Stimulated activated CD8-positive, alpha-beta memory T cell treated with anti-CD3 and anti-CD28 coated beads, Interleukin-4, amount 100 ng/mL, for 1 hour (primary cell): ENCODE measurements around the gene DNAH14.
"Not testable (repeated sequence)": the region's sequence is repeated elsewhere in the genome, so short reads cannot be mapped to it uniquely, and the experiment has no call there.

Source experiments
- DNase-seq, 2 donors: peaks; one replicate each; pipeline ENCODE4 v3.0.0-alpha.2; 2020; ENCODE audit warnings: low read depth in 2 of 2, low spot score in 1 of 2

DNAH14 gene

DNA sequence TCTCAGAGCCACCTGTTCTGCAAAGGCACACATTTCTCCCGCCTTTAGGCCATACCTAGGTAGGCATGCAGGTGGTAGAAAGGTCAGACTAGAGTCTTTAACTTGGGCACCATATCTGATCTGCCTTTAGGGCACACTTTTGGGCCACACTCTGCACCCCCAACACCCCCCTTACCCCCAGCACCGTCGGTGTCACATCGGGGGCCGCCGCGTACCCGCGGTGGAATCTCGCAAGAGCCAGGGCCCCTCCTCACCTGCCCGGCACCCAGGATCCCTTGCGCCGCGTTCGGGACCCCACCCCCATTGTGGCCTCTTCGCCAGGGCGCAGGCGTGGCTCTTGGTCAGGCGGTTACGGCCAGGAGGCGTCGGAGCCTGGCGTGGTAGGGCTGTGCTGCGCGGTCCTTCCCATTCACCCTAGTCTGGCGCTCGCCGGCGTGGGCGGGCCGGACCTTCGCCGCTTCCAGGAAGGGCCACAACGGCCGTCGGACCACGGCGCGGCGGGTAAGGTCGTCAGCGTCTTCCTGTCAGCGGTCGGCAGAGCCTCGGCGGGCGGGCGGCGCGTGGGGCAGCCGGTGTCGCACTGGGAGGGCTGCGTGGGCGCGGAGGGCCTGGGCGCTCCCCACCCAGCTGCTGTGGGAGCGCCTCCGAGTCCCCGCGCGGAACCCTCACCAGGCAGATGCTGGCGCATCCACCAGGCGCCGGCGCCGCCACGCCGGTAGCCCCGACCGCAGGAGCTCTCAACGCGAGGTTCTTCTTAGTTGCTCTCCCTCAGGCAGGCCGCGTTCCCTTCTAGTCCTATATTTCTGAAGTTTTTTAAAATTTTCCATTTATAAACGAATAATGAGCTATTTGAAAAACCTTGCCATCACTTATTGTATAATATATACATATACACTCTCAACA is at the start of gene DNAH14:
Gene DNAH14 (plus strand): TSS at position 341 of the 903 bp plus-strand sequence. CDS start 23,028 bp downstream, outside the sequence.
- no peak for DNase-seq

GRCh38 chr1:224880593-224881307 is 48.7 kb upstream of the DNAH14 start:
- no peak for DNase-seq

DNA sequence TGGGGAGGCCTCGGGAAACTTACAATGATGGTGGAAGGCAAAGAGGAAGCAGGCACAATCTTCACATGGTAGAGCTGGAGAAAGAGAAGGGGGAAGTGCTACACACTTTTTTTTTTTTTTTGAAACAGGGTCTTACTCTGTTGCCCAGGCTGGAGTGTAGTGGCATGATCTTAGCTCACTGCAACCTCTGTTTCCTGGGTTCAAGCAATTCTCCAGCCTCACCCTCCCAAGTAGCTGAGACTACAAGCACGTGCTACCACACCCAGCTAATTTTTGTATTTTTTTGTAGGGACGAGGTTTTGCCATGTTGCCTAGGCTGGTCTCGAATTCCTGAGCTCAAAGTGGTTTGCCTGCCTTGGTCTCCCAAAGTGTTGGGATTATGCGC is 48.2 kb upstream of the DNAH14 start:
- not testable (repeated sequence) for DNase-seq

DNA sequence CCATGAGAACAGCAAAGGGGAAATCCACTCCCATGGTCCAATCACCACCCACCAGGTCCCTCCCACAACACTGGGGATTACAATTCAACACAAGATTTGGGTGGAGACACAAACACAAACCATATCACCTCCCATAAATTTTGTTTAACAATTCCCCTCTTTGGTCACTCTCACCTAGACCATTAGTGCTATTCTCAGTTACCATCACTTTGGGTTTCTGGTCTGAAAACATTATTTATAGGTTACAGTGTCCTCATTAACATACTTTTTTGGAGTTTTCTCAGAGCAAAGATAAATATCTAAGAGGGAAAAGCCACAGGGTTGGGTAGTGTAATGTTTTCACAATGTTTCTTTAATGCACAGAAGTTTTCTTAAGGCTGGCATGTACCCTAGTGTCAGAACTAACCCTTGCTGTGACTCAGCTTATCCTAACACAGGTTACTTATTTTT is 47.7 kb upstream of the DNAH14 start:
- no peak for DNase-seq

- no peak for DNase-seq
These were observed 47.2 kb upstream of the DNAH14 start for GRCh38 chr1:224882264-224882663.

GRCh38 chr1:224883091-224883490 is 46.4 kb upstream of the DNAH14 start:
- DNase-seq = no peak

GRCh38 chr1:224884361-224884801 is 45.1 kb upstream of the DNAH14 start:
- DNase-seq = no peak

DNA sequence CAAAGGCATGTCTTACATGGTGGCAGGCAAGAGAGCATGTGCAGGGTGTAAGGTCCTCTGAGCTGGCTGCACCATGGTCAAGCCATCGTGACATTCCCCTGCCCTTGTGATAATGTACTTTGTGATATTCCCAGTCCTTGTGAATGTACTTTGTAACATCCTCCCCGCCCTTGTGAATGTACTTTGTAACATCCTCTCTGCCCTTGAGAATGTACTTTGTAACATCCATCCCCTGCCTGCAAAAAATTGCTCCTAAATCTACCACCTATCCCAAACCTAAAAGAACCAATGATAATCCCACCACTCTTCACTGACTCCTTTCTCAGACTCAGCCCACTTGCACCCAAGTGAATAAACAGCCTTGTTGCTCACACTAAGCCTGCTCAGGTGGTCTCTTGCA is 44.1 kb upstream of the DNAH14 start:
- DNase-seq = not testable (repeated sequence)

DNA sequence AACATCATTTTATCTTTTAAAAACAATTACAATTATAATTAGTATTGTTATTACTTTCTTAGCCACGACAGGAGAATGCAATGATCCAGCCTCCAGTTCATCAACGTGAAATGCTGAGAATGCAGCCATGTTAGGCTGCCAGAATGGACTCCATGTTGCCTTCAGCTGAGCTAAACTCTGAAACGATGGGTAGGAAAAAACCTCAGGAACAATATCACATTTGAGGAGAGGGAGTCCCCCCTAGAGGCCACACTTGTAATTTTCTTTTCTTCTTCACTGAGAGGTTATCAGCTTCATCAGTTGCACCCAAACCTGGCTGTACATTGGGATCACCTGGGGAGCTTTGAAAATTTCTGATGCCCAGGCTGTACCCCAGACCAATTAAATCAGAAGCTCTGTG is 34.6 kb upstream of the DNAH14 start:
- no peak for DNase-seq

- DNase-seq = no peak
These were observed 33.2 kb upstream of the DNAH14 start for GRCh38 chr1:224896130-224896781.

DNA sequence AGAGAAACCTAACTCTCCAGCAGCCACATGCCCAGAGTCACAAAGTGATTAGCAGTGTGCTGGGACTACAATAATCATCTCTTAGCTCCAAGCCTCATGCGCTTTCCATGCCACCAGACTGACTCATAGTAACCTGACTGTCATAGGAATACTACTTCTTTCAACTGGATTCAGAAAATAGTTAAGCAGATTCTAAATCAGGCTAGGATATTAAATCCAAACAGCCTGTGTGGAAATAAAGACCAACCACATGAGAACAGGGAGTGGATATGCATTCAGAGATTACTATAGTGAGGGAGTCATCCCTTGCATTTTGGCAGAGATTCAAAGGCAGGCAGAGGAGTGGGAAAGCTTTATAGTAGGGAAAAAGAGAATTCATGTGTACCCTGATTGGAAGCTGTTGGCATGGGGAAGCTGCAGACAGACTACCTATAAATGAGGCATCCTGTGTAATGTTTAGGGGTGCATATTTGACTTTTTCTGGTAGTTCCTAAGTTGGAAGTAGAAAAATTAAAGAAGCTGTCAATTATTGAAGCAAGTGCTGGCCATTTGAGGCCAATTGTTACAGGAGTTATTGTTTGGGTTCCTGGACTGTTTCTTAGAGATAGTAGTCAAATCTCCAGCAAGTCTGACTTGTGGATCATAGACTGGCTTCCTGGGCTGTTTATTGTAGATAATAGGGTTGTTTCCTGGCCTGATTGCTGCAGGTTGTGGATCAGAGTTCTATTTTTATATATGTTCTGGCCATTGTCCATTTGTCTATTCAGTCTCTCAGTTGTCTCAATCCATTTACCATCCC is 31.7 kb upstream of the DNAH14 start:
- DNase-seq = no peak

DNA sequence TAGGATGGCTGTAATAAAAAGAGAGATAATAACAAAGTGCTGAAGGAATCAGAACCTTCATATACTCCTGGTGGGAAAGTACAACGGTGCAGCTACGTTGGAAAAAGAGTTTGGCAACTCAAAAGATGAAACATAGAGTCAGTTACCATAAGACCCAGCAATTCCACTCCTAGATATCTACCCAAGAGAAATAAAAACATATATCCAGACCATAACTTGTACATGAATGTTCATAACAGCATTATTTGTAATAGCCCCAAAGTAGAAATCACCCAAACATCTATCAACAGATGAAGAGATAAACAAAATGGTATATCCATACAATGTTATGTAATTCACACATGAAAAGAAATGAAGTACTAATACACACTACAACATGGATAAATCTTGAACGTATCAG is 30.5 kb upstream of the DNAH14 start:
- DNase-seq = no peak

DNA sequence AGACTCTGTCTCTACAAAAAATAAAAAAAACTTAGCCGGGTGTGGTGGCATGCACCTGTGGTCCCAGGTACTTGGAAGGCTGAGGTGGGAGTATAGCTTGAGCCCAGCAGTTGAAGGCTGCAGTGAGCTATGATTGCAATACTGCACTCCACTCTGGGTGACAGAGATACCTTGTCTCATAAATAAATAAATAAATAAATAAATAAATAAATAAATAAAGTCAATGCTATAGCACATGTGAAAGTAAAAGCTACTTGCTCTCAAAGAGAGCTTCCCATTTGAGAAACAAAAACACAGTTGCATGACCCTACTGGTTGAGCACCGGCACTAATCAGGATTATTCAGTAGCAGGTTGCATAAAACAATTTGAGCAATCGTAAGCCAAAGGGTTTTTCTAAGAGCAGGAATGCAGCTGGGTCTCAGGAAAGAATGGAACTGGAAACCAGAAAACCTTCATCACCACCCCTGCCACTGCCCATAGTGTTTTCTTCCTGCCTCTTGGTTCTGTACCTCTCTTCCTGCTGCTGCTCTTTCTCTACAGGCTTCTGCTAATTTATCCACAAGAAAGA is 29.3 kb upstream of the DNAH14 start:
- no peak for DNase-seq

DNA sequence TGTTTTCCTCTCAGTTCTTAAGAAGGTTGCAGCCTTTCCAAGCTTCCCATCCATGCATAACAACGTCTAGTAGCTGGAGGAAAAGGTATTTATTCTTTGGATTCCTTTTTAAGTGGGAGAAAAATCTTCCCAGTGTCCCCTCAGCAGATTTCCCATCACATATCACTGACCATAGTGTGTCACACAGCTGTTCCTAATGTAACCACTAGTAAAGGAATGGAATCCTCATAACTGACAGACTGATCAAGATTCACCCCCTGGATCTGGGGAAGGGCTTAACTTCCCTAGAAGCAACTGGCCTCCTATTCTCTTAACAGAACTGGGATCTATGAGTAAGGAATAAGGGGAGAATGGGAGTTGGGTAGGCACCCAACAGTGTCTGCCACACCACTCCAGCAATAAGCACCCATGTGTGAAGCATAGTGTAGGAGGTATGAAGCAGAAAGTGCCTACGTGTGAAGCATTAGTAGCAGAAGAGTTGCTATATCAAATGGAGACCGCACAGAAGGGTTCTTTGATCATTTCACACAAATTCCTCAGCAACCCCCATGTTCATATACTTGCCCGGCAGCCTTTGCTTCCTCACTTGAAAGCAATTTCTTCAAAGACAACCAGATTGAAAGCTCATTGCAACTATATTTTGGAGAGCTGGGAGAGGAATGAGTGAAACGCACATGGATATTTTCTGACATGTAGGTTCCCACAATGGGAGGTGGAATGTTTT is 28.2 kb upstream of the DNAH14 start:
- no peak for DNase-seq

GRCh38 chr1:224903955-224904354 is 25.5 kb upstream of the DNAH14 start:
- DNase-seq = no peak

- DNase-seq = no peak
These were observed 23.1 kb upstream of the DNAH14 start for GRCh38 chr1:224906340-224906739.

DNA sequence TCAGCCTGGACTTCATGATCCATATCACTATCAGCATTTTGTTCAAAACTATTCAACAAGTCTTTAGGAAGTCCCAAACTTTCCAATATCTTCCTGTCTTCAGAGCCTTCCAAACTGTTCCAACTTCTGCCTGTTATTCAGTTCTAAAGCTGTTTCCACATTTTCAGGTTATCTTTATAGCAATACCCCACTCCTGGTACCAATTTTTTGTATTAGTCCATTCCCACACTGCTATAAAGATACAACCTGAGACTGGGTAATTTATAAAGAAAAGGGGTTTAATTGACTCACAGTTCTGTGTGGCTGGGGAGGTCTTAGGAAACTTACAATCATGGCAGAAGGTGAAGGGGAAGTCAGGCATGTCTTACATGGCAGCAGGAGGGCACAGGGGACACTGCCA is 18.3 kb upstream of the DNAH14 start:
- DNase-seq = no peak

DNA sequence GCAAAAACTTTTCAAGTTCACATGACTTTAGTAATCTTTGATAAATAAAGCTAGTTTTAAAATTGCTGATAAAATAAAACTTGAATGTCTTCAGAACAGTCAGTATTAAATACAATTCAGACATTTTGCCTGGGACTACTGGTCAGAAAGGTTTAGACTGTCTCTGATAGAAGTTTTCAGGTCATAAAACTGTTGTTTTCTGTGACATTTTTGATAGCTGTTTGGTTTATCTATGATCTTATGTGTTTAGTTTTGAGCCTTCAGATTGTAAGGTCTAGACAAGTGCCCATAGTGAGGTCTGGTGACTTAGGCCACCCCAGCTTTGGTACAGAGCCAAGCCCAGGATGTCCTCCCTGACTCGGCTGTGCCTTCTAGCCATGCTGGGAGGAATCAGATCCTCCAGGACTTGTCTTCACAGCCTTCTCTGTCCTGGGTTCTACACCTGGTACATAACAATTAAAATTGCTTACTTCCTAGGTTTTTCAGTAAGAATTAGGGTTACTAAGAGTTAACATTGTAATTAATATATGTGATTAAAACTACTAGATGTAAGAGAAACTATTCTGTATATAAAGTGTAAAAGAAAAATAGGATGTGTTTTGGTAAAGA is 15.1 kb upstream of the DNAH14 start:
- DNase-seq = no peak

DNA sequence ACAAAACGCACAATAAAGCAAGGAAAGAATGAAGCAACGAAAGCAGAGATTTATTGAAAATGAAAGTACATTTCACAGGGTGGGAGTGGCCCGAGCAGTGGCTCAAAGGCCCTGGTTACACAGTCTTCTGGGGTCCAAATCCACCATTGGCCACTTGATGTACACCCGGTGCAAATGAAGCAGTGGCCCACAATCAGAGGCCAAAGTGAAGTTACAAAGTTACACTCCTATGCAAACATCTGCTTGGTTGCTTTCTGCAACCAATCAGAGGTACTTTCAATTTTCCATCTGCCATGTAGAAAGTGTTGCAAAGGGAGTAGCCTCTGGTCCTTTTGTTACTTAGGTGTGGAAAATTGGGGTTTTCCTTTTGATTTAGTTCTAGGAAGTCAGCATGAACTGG is 10.0 kb upstream of the DNAH14 start:
- no peak for DNase-seq
